ENCODE results near the gene OR4K17.

The OR4K17 gene

GRCh38 chr14:20112321-20112720 is 1.8 kb downstream of the OR4K17 start:
- TF ChIP-seq OSR1 (CRISPR knock-in tag; IDR thresholded peaks at IDR 0.05) (no peak), BACH2 (CRISPR knock-in tag; IDR thresholded peaks at IDR 0.05; ENCODE audit: borderline replicate concordance) (no peak), TCF4 (CRISPR knock-in tag; IDR thresholded peaks at IDR 0.05; ENCODE audit: borderline replicate concordance) (no peak), ZFP3 (CRISPR knock-in tag; IDR thresholded peaks at IDR 0.05) (no peak), ZNF565 (CRISPR knock-in tag; conservative IDR thresholded peaks at IDR 0.05; ENCODE audit: low read depth) (no peak), ISL1 (CRISPR knock-in tag; IDR thresholded peaks at IDR 0.05) (no peak), ARNTL (CRISPR knock-in tag; IDR thresholded peaks at IDR 0.05; ENCODE audit: borderline replicate concordance, low read depth) (no peak), ZFP30 (CRISPR knock-in tag; IDR thresholded peaks at IDR 0.05) (no peak), RARB (CRISPR knock-in tag; IDR thresholded peaks at IDR 0.05) (no peak), GLIS3 (CRISPR knock-in tag; IDR thresholded peaks at IDR 0.05) (no peak), ZNF70 (CRISPR knock-in tag; IDR thresholded peaks at IDR 0.05) (no peak)
- ATAC-seq: no peak

GRCh38 chr14:20116748-20117147 is 6.2 kb downstream of the OR4K17 start:
- ATAC-seq: no peak
- TF ChIP-seq CSDC2 (CRISPR knock-in tag; IDR thresholded peaks at IDR 0.05): no peak
- TF ChIP-seq ZNF70 (CRISPR knock-in tag; IDR thresholded peaks at IDR 0.05): no peak
- no peak for TF ChIP-seq ESRRG (CRISPR knock-in tag; IDR thresholded peaks at IDR 0.05)
- no peak for TF ChIP-seq PATZ1 (CRISPR knock-in tag; IDR thresholded peaks at IDR 0.05; ENCODE audit: borderline replicate concordance)
- TF ChIP-seq, protein P1, sequence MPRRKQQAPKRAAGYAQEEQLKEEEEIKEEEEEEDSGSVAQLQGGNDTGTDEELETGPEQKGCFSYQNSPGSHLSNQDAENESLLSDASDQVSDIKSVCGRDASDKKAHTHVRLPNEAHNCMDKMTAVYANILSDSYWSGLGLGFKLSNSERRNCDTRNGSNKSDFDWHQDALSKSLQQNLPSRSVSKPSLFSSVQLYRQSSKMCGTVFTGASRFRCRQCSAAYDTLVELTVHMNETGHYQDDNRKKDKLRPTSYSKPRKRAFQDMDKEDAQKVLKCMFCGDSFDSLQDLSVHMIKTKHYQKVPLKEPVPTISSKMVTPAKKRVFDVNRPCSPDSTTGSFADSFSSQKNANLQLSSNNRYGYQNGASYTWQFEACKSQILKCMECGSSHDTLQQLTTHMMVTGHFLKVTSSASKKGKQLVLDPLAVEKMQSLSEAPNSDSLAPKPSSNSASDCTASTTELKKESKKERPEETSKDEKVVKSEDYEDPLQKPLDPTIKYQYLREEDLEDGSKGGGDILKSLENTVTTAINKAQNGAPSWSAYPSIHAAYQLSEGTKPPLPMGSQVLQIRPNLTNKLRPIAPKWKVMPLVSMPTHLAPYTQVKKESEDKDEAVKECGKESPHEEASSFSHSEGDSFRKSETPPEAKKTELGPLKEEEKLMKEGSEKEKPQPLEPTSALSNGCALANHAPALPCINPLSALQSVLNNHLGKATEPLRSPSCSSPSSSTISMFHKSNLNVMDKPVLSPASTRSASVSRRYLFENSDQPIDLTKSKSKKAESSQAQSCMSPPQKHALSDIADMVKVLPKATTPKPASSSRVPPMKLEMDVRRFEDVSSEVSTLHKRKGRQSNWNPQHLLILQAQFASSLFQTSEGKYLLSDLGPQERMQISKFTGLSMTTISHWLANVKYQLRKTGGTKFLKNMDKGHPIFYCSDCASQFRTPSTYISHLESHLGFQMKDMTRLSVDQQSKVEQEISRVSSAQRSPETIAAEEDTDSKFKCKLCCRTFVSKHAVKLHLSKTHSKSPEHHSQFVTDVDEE (CRISPR knock-in tag; IDR thresholded peaks at IDR 0.05): no peak
- no peak for TF ChIP-seq BACH2 (CRISPR knock-in tag; IDR thresholded peaks at IDR 0.05; ENCODE audit: borderline replicate concordance)
- TF ChIP-seq SNAI2 (CRISPR knock-in tag; IDR thresholded peaks at IDR 0.05): no peak
- TF ChIP-seq PPARA (CRISPR knock-in tag; IDR thresholded peaks at IDR 0.05; ENCODE audit: borderline replicate concordance): no peak
- TF ChIP-seq TCF4 (CRISPR knock-in tag; IDR thresholded peaks at IDR 0.05; ENCODE audit: borderline replicate concordance): no peak
- no peak for TF ChIP-seq ZC3H10 (CRISPR knock-in tag; IDR thresholded peaks at IDR 0.05)
- no peak for TF ChIP-seq ZNF565 (CRISPR knock-in tag; conservative IDR thresholded peaks at IDR 0.05; ENCODE audit: low read depth)
- no peak for TF ChIP-seq RARB (CRISPR knock-in tag; IDR thresholded peaks at IDR 0.05)
- TF ChIP-seq GLIS3 (CRISPR knock-in tag; IDR thresholded peaks at IDR 0.05): no peak
- TF ChIP-seq ARNTL (CRISPR knock-in tag; IDR thresholded peaks at IDR 0.05; ENCODE audit: borderline replicate concordance, low read depth): no peak
- no peak for TF ChIP-seq OSR1 (CRISPR knock-in tag; IDR thresholded peaks at IDR 0.05)
- no peak for TF ChIP-seq ZNF8 (CRISPR knock-in tag; IDR thresholded peaks at IDR 0.05)
- TF ChIP-seq, protein P2, sequence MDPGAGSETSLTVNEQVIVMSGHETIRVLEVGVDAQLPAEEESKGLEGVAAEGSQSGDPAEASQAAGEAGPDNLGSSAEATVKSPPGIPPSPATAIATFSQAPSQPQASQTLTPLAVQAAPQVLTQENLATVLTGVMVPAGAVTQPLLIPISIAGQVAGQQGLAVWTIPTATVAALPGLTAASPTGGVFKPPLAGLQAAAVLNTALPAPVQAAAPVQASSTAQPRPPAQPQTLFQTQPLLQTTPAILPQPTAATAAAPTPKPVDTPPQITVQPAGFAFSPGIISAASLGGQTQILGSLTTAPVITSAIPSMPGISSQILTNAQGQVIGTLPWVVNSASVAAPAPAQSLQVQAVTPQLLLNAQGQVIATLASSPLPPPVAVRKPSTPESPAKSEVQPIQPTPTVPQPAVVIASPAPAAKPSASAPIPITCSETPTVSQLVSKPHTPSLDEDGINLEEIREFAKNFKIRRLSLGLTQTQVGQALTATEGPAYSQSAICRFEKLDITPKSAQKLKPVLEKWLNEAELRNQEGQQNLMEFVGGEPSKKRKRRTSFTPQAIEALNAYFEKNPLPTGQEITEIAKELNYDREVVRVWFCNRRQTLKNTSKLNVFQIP (CRISPR knock-in tag; IDR thresholded peaks at IDR 0.05; ENCODE audit: borderline replicate concordance, low read depth): no peak
- no peak for TF ChIP-seq CSRNP3 (CRISPR knock-in tag; IDR thresholded peaks at IDR 0.05)
- TF ChIP-seq, protein P3, sequence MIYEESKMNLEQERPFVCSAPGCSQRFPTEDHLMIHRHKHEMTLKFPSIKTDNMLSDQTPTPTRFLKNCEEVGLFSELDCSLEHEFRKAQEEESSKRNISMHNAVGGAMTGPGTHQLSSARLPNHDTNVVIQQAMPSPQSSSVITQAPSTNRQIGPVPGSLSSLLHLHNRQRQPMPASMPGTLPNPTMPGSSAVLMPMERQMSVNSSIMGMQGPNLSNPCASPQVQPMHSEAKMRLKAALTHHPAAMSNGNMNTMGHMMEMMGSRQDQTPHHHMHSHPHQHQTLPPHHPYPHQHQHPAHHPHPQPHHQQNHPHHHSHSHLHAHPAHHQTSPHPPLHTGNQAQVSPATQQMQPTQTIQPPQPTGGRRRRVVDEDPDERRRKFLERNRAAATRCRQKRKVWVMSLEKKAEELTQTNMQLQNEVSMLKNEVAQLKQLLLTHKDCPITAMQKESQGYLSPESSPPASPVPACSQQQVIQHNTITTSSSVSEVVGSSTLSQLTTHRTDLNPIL (CRISPR knock-in tag; IDR thresholded peaks at IDR 0.05; ENCODE audit: low read depth): no peak
- no peak for TF ChIP-seq ISL1 (CRISPR knock-in tag; IDR thresholded peaks at IDR 0.05)

DNA sequence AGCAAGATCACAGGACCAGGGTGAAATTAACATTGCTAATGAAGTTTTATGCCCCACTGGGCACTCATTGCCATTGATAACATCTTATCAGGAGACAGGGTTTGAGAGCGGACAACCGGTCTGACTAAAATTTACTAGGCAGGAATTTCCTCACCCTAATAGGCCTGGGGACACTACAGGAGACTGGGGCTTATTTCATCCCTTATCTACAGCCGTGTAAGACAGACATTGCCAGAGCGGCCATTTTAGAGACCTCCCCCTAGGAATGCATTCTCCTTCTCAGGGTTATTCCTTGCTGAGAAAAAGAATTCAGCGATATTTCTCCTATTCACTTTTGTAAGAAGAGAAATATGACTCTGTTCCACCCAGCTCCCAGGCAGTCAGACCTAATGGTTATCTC is 8.3 kb downstream of the OR4K17 start:
- ATAC-seq: no peak
- TF ChIP-seq SNAI2 (CRISPR knock-in tag; IDR thresholded peaks at IDR 0.05) (no peak), ARNTL (CRISPR knock-in tag; IDR thresholded peaks at IDR 0.05; ENCODE audit: borderline replicate concordance, low read depth) (no peak), PATZ1 (CRISPR knock-in tag; IDR thresholded peaks at IDR 0.05; ENCODE audit: borderline replicate concordance) (no peak), RARB (CRISPR knock-in tag; IDR thresholded peaks at IDR 0.05) (no peak), ESRRG (CRISPR knock-in tag; IDR thresholded peaks at IDR 0.05) (no peak), TOX (CRISPR knock-in tag; IDR thresholded peaks at IDR 0.05; ENCODE audit: borderline replicate concordance) (no peak), ZNF565 (CRISPR knock-in tag; conservative IDR thresholded peaks at IDR 0.05; ENCODE audit: low read depth) (no peak), PPARA (CRISPR knock-in tag; IDR thresholded peaks at IDR 0.05; ENCODE audit: borderline replicate concordance) (no peak), ZC3H10 (CRISPR knock-in tag; IDR thresholded peaks at IDR 0.05) (no peak)
- TF ChIP-seq, protein P2 (CRISPR knock-in tag; IDR thresholded peaks at IDR 0.05; ENCODE audit: borderline replicate concordance, low read depth): no peak
